ENCODE data around the gene PRPSAP1.
"Not testable (repeated sequence)": the region's sequence is repeated elsewhere in the genome, so short reads cannot be mapped to it uniquely, and the experiment has no call there.

The PRPSAP1 gene

DNA sequence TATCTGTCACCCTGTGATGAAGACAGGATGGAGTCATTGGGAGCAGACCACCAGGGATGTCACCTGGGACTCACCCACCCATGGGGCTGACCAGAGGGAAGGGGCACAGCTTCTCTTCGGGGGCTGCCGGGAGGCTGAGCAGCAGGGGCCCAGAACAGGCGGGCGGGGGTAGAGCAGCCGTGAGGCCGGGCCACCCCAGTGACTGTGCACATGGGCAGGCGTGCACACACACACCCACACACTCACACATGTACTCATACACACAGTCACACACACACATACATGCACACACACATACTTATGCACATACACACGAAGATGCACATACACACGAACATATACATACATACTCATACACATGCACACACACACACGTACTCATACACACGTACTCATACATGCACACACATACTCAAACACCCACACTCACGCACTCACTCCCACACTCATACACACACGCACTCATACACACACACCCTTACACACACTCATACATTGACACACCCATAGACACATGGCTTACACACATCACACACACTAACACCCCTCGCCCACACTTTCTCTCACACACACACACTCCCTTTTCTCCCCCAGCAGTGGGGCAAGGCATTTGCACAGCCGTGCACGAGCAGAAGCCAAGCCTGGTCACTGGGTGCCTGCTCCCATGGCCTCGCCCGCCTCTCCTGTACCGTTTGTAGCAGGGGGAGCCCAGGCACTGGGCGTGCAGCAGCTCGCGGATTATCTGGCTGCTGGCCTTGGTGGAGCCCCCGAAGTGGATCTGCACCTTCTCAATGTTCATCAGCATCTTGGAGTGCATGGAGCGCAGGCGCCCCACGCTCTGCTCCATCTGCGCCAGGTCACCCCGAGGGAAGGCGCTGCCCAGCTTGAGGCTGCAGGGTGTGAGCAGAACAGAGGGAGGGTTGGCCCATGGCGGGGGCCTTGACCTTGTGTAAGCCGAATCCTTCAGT lies 76.1 kb downstream of the PRPSAP1 start:
- DNase-seq (ENCODE audit: low spot score): peak; percentile 41

- peak; percentile 42 for DNase-seq (ENCODE audit: low spot score)
These were observed 77.0 kb downstream of the PRPSAP1 start for GRCh38 chr17:76276461-76277299.

GRCh38 chr17:76276069-76276431 lies 77.7 kb downstream of the PRPSAP1 start:
- no peak for DNase-seq (ENCODE audit: low spot score)

- no peak for DNase-seq (ENCODE audit: low spot score)
These were observed 78.2 kb downstream of the PRPSAP1 start for GRCh38 chr17:76275382-76276068.

GRCh38 chr17:76274112-76274956 lies 79.4 kb downstream of the PRPSAP1 start:
- no peak for DNase-seq (ENCODE audit: low spot score)

- peak; percentile 54 for DNase-seq (ENCODE audit: low spot score)
These were observed 80.1 kb downstream of the PRPSAP1 start for GRCh38 chr17:76273445-76274111.

DNA sequence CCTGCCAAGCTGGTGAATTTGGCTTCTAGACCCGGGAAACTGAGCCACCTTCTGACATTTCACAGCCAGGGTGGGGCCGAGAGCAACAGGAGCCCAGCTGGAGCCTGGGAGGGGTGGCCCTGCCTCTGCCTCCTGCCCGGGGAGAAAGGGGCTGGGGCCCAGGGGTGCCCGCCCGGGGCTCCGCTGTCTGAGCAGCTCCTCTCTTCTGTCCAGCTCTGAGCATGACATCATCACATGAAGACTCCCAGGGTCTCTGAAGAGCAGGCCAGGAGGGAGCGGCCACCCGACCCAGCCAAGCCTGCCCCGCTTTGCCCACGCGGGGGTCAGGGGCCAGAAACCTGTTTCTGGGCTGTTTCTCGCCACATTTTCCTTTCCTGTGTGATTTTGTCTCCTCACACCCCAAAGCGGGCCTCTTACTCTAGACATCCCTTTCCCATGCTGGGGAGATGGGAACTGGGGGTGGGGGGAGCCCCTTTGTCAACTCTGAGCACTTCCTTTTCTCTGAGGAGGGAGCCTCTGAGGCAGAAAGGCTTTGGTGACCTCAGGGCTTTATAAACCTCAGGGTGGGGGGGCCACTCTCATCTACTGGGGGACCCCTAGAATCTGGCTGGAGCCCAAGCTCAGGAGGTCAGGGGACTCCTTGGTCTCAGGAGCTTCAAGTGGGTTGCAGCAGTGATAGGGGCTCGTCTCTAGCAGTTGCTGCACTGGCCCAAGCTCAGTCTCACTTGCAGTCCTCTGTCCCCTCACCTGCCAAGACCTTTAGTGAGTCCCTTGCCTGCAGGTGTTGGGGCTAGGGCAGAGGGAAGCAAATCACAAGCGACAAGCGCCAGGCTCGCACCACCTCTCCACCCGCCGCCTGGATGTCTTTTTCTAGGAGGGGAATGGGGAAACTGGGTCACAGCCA lies 80.9 kb downstream of the PRPSAP1 start:
- peak; percentile 55 for DNase-seq (ENCODE audit: low spot score)

- peak; percentile 51 for DNase-seq (ENCODE audit: low spot score)
These were observed 81.8 kb downstream of the PRPSAP1 start for GRCh38 chr17:76271669-76272540.

DNA sequence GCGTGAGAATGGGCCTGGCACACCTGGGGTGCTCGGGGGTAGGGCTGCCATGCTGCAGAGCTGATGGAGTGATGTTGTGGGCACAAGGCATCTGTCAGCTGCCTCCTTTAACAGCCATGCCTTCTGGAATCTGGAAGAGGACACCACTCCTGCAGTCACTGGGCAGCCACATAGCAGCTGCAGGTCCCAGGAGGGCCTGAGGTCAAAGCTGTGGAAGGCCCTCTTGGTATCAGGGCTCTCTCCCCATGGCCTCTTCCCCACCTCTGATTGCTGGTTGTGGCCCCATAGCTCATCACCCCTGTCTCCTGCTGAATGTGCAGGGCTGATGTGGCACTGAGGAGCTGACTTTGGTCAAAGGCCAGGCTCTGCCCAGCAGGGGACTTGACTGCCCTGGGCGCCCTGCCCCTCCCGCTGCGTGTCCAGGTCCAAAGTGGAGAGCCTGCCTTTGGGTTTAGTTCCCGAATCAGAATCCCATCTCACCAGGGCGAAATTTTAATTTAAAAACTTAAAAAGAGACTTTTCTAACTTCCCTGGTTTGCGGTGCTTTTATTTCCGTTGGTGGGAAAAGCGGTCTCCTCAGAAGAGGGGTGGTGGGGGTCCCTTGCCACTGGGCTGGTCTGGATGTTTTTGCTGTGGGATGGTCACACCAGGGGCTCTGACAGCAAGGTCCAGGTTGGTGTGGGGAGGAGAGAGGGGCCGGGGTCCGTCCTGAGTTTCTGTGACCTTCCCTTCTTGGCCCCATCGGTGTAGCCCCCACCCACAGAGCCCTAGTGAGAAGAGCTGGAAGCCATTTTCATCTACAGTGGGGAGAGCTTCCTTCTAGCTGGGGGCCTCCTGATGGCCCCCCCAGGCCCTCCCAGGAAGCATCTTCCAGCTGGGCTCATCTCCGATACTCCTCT lies 82.7 kb downstream of the PRPSAP1 start:
- peak; percentile 34 for DNase-seq (ENCODE audit: low spot score)

DNA sequence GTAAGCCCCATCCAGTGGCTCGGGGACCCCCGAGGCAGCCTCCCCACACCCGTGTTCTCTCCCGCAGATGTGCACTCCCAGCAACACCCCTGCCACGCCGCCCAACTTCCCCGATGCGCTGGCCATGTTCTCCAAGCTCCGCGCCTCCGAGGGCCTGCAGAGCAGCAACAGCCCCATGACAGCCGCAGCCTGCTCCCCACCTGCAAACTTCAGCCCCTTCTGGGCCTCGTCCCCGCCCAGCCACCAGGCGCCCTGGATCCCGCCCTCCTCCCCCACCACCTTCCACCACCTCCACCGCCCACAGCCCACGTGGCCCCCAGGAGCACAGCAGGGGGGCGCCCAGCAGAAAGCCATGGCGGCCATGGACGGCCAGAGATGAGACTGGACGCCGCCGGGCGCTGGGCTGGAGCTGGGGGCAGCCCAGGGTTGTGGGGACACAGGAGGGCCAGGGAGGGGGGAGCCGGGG lies 83.6 kb downstream of the PRPSAP1 start:
- peak; percentile 43 for DNase-seq (ENCODE audit: low spot score)

- no peak for DNase-seq (ENCODE audit: low spot score)
These were observed 84.4 kb downstream of the PRPSAP1 start for GRCh38 chr17:76268991-76269981.

DNA sequence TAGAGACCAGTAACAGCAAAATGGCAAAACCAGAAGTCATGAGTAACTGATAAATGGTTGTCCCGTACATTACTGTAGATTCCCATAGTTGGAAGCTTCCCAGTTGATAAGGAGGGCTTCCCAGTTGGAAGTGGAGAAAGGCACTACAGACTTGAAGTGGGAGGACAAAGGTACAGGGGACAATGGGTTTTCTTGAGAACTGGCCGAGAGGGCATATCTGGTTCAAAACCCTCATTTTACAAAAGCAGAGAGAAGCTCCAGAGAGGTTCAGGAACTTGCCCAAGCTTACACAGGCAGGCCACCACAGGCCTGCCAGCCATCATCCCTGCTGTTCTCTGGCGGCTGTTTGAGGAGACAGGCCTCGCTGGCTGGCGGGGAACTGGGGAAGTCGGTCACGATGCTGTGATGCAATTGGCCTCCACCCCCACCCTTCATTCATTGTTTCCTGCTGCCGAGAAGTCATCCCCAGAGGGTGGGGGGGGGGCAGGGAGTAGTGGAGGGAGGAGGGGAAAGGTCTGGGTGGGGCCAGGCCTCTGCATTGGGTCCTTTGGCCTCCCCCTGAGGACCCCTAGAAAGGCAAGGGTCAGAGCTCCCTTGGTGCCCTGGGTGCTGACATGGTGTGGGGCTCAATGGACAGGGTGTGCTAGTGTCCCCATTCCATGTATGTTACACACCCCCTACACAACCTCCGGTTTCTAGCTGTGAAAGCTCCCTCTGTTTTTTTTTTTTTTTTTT lies 85.5 kb downstream of the PRPSAP1 start:
- no peak for DNase-seq (ENCODE audit: low spot score)

DNA sequence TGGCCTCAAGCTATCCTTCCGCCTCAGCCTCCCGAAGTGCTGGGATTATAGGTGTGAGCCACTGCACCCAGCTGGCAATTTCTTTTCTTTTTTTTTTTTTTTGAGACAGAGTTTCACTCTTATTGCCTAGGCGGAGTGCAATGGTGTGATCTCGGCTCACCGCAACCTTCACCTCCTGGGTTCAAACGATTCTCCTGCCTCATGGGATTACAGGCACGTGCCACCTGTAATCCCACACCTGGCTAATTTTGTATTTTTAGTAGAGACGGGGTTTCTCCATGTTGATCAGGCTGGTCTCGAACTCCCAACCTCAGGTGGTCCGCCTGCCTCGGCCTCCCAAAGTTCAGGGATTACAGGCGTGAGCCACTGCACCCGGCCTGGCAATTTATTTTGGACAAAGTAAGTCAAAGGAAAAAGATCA lies 86.1 kb downstream of the PRPSAP1 start:
- DNase-seq (ENCODE audit: low spot score): not testable (repeated sequence)

GRCh38 chr17:76267051-76267576 lies 86.6 kb downstream of the PRPSAP1 start:
- no peak for DNase-seq (ENCODE audit: low spot score)

DNA sequence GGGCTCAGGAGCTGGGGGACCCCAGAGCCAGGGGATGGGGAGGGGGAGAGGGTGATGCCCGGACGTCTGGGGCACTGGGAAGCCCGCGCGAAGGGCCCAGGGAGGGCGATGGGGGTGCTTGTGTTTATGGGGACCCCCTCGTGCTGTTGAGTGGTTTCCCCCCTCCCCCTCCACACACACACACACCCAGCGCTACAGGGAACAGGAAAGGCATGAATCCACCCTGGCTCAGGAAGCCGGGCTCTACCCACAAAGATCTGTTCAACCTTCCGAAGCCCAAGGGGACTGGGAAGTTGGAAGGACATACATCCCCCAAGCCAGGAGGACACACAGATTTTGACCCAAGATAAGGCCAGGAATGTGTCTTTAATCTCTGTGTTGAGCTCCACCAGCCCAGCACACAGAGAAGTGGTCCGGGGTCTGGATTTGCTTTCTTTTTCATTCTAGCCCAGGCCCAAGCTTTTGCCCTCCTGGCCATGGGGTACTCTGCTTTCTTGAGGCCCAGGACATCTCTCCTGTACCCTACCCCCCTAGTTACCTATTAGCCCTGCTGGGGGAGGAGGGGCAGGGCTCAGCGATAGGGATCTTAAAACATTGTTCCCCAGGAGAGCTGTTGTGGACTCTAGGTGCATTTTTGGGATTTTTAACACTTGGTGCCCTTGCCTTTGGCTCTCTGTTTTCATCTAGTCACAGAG lies 87.3 kb downstream of the PRPSAP1 start:
- peak; percentile 44 for DNase-seq (ENCODE audit: low spot score)

Data from D341Med (cell line).